Measurements from ENCODE around the gene PDE8B.

DNA sequence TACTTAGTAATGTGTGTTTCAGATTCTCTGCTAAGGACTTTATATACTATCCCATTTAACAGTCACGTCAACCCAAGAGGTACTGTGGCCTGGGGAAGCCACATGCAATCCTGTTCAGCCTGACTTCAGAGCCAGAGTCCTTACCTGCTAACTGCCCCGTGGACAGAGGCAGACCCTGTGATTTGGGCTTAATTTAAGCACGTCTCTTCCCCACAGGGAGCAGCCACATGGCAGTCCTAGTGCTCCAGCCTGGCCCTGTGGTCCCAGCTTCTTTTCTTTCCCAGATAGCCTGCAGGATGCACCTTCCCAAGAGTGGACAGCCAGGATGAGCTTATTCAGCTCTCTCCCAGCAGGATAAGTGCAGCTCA lies 71.5 kb downstream of the PDE8B start:
- TF ChIP-seq, protein P1, sequence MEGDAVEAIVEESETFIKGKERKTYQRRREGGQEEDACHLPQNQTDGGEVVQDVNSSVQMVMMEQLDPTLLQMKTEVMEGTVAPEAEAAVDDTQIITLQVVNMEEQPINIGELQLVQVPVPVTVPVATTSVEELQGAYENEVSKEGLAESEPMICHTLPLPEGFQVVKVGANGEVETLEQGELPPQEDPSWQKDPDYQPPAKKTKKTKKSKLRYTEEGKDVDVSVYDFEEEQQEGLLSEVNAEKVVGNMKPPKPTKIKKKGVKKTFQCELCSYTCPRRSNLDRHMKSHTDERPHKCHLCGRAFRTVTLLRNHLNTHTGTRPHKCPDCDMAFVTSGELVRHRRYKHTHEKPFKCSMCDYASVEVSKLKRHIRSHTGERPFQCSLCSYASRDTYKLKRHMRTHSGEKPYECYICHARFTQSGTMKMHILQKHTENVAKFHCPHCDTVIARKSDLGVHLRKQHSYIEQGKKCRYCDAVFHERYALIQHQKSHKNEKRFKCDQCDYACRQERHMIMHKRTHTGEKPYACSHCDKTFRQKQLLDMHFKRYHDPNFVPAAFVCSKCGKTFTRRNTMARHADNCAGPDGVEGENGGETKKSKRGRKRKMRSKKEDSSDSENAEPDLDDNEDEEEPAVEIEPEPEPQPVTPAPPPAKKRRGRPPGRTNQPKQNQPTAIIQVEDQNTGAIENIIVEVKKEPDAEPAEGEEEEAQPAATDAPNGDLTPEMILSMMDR (IDR thresholded peaks at IDR 0.05; ENCODE audit: borderline replicate concordance, extremely low read depth, low read length, poor library complexity, severe bottlenecking) = no peak
- TF ChIP-seq EZH2 (IDR thresholded peaks at IDR 0.05; ENCODE audit: borderline replicate concordance, low read depth, low read length, severe bottlenecking) = no peak
